Sigmoid colon (tissue), 7 donors: ENCODE data around the gene INF2. TPM values are rescaled to one million over a fixed set of nuclear protein-coding genes. Genes with fewer than 3 reads are reported as not detected.

Experiments
- DNase-seq: peaks from one replicate; pipeline ENCODE4 v3.0.0-alpha.2; 2019
- H3K27ac ChIP-seq, 4 donors: fragments of 200-600 bp; sonication (generic); one replicate each; pipeline ENCODE4 v1.5.1; 2016 to 2019; ENCODE audit warnings: mild to moderate bottlenecking in 1 of 4
- H3K27me3 ChIP-seq, 3 donors: fragments of 200-600 bp; sonication (generic); one replicate each; pipeline ENCODE4 v1.5.1; 2019; ENCODE audit warnings: mild to moderate bottlenecking in 1 of 3
- H3K36me3 ChIP-seq, 4 donors: fragments of 200-600 bp; sonication (generic); one replicate each; pipeline ENCODE4 v1.5.1; 2016 to 2019
- H3K4me1 ChIP-seq, 4 donors: fragments of 200-600 bp; sonication (generic); one replicate each; pipeline ENCODE4 v1.5.1; 2017 to 2019
- H3K4me3 ChIP-seq, 4 donors: fragments of 200-600 bp; sonication (generic); one replicate each; pipeline ENCODE4 v1.5.1; 2017 to 2019; ENCODE audit warnings: mild to moderate bottlenecking in 2 of 4, moderate library complexity in 1 of 4
- H3K9me3 ChIP-seq, 4 donors: fragments of 200-600 bp in 3 of 4; sonication (generic) in 3 of 4; one replicate each; pipeline versions ENCODE4 v1.5.1 to v1.6.1; 2013 to 2019
- EP300 ChIP-seq, 4 donors: sonication (generic); formaldehyde crosslinking; IDR thresholded peaks; one replicate each; pipeline ENCODE4 v1.6.1; 2017; ENCODE audit warnings: antibody characterized with exemption in 4 of 4
- POLR2A ChIP-seq, 2 donors: fragments of 450-650 bp; IDR thresholded peaks; one replicate each; pipeline ENCODE4 v1.6.1; 2016; ENCODE audit warnings: antibody characterized with exemption in 2 of 2, mild to moderate bottlenecking in 2 of 2, moderate library complexity in 2 of 2
- POLR2AphosphoS5 ChIP-seq, 4 donors: sonication (generic); formaldehyde crosslinking; IDR thresholded peaks; one replicate each; pipeline ENCODE4 v1.6.1; 2017; ENCODE audit warnings: antibody characterized with exemption in 4 of 4
- WGBS, 2 donors: extraction: QIAGEN DNeasy Blood & Tissue Kit; methylation state at CpG; one replicate each; pipeline ENCODE4 v1.1.7; 2013; 5-methylcytosine and 5-hydroxymethylcytosine counted together
- intact Hi-C: fragments of 100-400 bp; cut with DNase I; formaldehyde crosslinking; loops from one replicate; pipeline ENCODE4 v1.15.1; 2023
- polyA plus RNA-seq, 3 donors: library from polyadenylated mRNA; stranded (reverse); fragments of 200-250 nt; gene quantifications; one replicate each; pipeline ENCODE4 v1.2.3, GENCODE V29; 2013
- total RNA-seq, 4 donors: library from RNA; depleted of rRNA; stranded (reverse); fragments of >200 nt; gene quantifications; one replicate each; pipeline ENCODE4 v1.1.0, GENCODE V29; 2016
- TF ChIP-seq, protein P1 (sequence below), 4 experiments: fragments of 450-650 bp in 3 of 4; fragments of 200-600 bp in 1 of 4; IDR thresholded peaks; one replicate each; pipeline ENCODE4 v1.5.1; 2016 to 2019; ENCODE audit warnings: antibody characterized with exemption in 4 of 4, mild to moderate bottlenecking in 3 of 4, moderate library complexity in 2 of 4
- donor health status: healthy with polysubstance abuse.
- donor health status: Bipolar disorder and iron deficiency.
- donor health status: healthy.

The INF2 gene
- total and polyA plus RNA-seq, 7 donors: 26.3 to 169 (median 67.0) TPM

DNA sequence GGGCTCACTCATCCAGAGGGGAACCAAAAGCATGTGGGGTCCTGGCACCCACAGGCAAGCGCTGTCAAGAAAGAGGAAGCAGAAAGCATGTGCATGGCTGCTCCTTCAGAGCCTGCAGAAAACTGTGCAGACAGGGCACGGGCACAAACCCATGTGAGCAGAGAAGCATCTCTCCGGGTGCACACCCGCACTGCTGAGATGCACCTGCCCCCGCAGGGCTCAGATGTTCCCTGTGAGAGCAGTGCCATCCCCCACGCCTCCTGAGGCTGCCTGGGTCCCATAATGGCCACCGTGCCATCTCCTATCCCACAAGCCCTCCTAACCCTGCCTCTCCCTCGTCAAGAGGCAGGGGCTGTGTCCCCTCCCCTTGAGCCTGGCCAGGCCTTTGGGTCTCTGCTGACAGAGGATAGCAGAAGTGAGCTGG is 32.3 kb upstream of the INF2 start:
- Histone ChIP-seq H3K27me3 (peaks cover 0 to 19% (median 13%) of the 10 kb centered on the region in 3 donors), H3K4me3 (no peak overlapping the region), H3K4me1 (no peaks in the 10 kb centered on the region), H3K9me3 (no peaks in the 10 kb centered on the region), H3K27ac (no peak overlapping the region), H3K36me3 (no peaks in the 10 kb centered on the region)
- intact Hi-C loops: no loop called here
- 43 to 55% methylated on average over 8 of the region's 8 CpGs for WGBS, 2 donors
- DNase-seq: no peak
- TF ChIP-seq, protein P1, sequence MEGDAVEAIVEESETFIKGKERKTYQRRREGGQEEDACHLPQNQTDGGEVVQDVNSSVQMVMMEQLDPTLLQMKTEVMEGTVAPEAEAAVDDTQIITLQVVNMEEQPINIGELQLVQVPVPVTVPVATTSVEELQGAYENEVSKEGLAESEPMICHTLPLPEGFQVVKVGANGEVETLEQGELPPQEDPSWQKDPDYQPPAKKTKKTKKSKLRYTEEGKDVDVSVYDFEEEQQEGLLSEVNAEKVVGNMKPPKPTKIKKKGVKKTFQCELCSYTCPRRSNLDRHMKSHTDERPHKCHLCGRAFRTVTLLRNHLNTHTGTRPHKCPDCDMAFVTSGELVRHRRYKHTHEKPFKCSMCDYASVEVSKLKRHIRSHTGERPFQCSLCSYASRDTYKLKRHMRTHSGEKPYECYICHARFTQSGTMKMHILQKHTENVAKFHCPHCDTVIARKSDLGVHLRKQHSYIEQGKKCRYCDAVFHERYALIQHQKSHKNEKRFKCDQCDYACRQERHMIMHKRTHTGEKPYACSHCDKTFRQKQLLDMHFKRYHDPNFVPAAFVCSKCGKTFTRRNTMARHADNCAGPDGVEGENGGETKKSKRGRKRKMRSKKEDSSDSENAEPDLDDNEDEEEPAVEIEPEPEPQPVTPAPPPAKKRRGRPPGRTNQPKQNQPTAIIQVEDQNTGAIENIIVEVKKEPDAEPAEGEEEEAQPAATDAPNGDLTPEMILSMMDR (IDR thresholded peaks at IDR 0.05): no peak
- TF ChIP-seq POLR2A (IDR thresholded peaks at IDR 0.05) (no peak), POLR2AphosphoS5 (IDR thresholded peaks at IDR 0.05) (no peak), EP300 (IDR thresholded peaks at IDR 0.05) (no peak)

DNA sequence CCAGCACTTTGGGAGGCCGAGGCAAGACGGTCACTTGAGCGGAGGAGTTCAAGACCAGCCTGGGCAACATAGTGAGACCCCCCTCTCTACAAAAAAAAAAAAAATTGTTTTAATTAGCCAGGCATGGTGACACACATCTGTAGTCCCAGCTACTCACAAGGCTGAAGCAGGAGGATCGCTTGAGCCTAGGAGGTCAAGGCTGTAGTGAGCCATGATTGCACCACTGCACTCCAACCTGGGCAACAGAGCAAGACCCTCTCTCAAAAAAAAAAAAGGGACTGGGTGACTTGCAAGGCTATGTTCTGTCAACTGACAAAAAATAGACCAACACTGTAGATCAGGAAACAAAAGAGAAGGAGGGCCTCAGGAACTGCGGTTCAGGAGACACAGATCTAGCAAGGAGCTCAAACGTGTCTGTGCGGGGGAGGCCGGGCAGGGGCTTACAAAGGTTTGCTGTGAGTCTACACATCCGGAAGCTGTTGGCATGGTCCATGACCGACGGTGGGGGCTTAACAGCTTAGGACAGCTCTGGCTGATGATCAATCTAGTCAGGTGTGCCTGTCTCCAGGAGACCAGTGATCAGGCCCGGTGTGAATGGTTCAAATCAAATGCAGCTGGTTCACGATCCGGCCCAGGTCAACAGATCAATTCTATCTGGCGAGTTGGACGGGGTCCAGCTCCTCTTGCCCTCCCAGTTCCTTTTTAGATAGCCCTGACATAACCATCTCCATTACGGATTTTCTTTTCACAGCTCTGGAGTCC is 31.7 kb upstream of the INF2 start:
- Histone ChIP-seq H3K4me3 (no peak overlapping the region), H3K27me3 (peaks cover 0 to 19% (median 13%) of the 10 kb centered on the region in 3 donors), H3K4me1 (no peaks in the 10 kb centered on the region), H3K9me3 (no peaks in the 10 kb centered on the region), H3K27ac (no peak overlapping the region), H3K36me3 (no peaks in the 10 kb centered on the region)
- intact Hi-C loops: no loop called here
- 56 to 69% methylated on average over 17 of the region's 17 CpGs for WGBS, 2 donors
- DNase-seq: no peak
- TF ChIP-seq POLR2AphosphoS5 (IDR thresholded peaks at IDR 0.05) (no peak), POLR2A (IDR thresholded peaks at IDR 0.05) (no peak), EP300 (IDR thresholded peaks at IDR 0.05) (no peak)
- TF ChIP-seq, protein P1 (IDR thresholded peaks at IDR 0.05): no peak

DNA sequence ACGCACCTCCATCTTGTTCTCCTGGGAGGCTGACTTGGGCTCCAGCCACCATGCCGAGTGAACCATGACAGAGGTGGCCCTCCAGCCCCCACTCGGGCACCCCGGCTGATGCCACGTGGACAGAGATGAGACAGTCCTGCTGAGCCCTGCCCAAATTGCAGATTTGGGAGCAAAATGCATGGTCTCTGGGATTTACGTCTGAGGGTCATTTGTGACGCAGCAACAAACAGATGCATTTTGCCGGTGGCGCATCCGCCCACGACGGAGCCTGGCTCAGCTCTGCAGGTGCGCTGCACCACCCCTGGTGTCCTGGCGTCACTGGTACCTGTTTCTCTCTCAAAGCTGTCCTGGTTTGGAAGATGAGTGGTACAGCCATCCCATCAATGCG is 31.1 kb upstream of the INF2 start:
- Histone ChIP-seq H3K36me3 (no peaks in the 10 kb centered on the region), H3K27me3 (peaks cover 0 to 19% (median 13%) of the 10 kb centered on the region in 3 donors), H3K4me1 (no peaks in the 10 kb centered on the region), H3K27ac (no peak overlapping the region), H3K9me3 (no peaks in the 10 kb centered on the region), H3K4me3 (no peak overlapping the region)
- no peak for DNase-seq
- intact Hi-C loops: no loop called here
- TF ChIP-seq POLR2AphosphoS5 (IDR thresholded peaks at IDR 0.05) (no peak), POLR2A (IDR thresholded peaks at IDR 0.05) (no peak), EP300 (IDR thresholded peaks at IDR 0.05) (no peak)
- TF ChIP-seq, protein P1 (IDR thresholded peaks at IDR 0.05): no peak
- 86 to 89% methylated on average over 15 of the region's 15 CpGs for WGBS, 2 donors

DNA sequence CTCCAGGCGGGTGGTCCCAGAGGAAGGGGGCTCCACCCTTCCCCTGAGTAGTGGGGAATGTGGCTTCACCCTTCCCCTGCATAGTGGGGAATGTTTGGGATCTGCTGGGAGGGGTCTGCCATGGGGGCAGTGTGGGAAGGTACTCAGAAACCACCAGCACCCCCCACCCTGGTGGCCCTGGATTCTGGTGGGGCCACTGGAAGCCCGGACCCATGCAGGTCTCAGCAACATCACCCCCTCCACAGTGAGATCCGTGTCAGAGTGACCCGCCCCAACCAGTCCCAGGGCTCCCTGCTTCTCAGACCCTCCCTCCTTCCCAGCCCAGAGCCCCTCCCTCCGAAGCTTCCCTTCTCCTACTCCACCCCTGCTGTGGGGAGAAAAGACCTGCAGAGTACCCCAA is 30.3 kb upstream of the INF2 start:
- intact Hi-C loops: no loop called here
- no peak for DNase-seq
- 65 to 71% methylated on average over 5 of the region's 5 CpGs for WGBS, 2 donors

More for the DNA sequence above, 30.3 kb upstream of the INF2 start:
- Histone ChIP-seq H3K4me3 (no peak overlapping the region), H3K27ac (no peak overlapping the region), H3K36me3 (no peaks in the 10 kb centered on the region), H3K4me1 (no peaks in the 10 kb centered on the region), H3K27me3 (peaks cover 0 to 19% (median 13%) of the 10 kb centered on the region in 3 donors), H3K9me3 (no peaks in the 10 kb centered on the region)
- TF ChIP-seq, protein P1 (IDR thresholded peaks at IDR 0.05): no peak
- TF ChIP-seq EP300 (IDR thresholded peaks at IDR 0.05) (no peak), POLR2A (IDR thresholded peaks at IDR 0.05) (no peak), POLR2AphosphoS5 (IDR thresholded peaks at IDR 0.05) (no peak)
